Uterus (tissue), 2 donors: ENCODE measurements around the gene HSPA12A.

Experiments
- POLR2A ChIP-seq, 2 donors: fragments of 450-650 bp; IDR thresholded peaks; one replicate each; pipeline ENCODE4 v1.6.1; 2016; ENCODE audit warnings: antibody characterized with exemption in 2 of 2, mild to moderate bottlenecking in 1 of 2, moderate library complexity in 1 of 2
- TF ChIP-seq, protein P1 (sequence below), 4 experiments: fragments of 200-600 bp in 2 of 4; fragments of 450-650 bp in 2 of 4; sonication (generic) in 2 of 4; IDR thresholded peaks; one replicate each; pipeline ENCODE4 v1.5.1; 2016 to 2019; ENCODE audit warnings: antibody characterized with exemption in 4 of 4, mild to moderate bottlenecking in 2 of 4, moderate library complexity in 1 of 4

DNA sequence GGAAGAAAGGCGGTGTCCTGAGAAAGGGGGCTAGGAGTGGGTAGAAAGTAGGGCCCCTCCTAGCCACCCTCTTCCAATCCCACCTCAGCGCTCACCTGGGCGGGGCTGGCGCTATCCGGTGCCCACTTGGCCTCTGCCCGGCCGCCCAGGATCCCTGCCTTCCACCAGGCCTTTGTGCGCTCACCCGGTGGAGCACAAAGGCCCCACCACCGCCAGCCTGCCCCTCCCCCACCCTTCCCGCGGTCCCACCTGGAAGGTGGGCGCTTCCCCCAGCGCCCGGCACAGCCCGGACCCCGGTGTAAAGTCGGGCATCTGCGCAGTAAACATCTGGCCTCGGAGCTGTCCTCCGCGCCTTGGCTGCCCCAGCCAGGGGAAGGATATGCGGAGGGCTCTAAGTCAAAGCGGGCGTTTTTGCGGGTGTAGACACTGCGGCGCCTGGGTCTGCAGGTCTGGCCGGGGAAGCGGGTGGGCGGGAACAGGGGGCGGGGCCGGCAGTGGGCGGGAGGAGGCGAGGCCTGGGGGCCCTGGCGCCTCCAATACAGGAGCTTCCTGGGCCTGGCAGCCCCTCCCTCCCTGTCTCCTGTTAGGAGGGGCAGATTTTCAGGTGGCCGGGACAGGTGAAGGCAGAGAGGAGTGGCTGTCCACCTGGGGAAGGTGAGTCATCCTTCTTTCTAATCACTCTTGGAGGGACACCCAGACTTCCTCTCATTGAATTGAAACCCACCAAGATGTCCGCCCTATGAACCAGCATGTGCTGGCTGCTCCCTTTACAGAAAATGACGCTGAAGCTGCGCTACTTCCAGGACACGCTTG is 72.3 kb downstream of the HSPA12A start:
- TF ChIP-seq POLR2A (IDR thresholded peaks at IDR 0.05): no peak
- TF ChIP-seq, protein P1, sequence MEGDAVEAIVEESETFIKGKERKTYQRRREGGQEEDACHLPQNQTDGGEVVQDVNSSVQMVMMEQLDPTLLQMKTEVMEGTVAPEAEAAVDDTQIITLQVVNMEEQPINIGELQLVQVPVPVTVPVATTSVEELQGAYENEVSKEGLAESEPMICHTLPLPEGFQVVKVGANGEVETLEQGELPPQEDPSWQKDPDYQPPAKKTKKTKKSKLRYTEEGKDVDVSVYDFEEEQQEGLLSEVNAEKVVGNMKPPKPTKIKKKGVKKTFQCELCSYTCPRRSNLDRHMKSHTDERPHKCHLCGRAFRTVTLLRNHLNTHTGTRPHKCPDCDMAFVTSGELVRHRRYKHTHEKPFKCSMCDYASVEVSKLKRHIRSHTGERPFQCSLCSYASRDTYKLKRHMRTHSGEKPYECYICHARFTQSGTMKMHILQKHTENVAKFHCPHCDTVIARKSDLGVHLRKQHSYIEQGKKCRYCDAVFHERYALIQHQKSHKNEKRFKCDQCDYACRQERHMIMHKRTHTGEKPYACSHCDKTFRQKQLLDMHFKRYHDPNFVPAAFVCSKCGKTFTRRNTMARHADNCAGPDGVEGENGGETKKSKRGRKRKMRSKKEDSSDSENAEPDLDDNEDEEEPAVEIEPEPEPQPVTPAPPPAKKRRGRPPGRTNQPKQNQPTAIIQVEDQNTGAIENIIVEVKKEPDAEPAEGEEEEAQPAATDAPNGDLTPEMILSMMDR (IDR thresholded peaks at IDR 0.05): no peak
